Non-pigmented ciliary epithelial cell (primary cell): ENCODE data around the gene EEF2.

Experiments
- DNase-seq: peaks from one replicate; pipeline ENCODE4 v3.0.0-alpha.2; 2010; ENCODE audit warnings: low read depth

Gene EEF2

GRCh38 chr19:3984584-3984907, 717 bp downstream of the EEF2 start:
- no peak for DNase-seq

DNA sequence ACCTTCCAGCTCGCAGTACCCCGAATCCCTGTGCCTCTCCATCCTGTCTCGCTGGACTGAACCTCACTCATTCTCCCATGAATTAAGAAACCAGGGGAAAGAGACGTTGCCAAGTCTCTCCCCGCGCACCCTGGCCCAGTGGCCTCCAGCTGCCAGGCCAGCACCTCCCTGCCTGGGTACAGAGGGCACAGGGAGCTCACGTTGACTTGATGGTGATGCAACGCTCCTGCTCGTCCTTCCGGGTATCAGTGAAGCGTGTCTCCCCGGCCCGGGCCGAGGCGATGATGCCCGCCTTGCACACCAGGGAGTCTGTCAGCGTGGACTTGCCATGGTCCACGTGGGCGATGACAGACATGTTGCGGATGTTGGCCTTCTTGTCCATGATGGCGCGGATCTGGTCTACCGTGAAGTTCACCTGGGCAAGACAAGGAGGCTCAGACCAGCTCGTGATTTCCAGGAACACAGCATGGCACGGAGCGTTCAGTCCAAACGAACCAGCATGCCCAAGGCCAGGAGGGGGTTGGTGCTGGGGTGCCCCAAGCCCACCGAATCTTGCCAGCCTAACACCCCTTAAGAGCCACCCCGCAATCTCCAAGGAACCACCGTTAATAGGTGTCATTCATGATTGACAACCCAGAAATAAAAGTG, 1.2 kb downstream of the EEF2 start:
- no peak for DNase-seq

DNA sequence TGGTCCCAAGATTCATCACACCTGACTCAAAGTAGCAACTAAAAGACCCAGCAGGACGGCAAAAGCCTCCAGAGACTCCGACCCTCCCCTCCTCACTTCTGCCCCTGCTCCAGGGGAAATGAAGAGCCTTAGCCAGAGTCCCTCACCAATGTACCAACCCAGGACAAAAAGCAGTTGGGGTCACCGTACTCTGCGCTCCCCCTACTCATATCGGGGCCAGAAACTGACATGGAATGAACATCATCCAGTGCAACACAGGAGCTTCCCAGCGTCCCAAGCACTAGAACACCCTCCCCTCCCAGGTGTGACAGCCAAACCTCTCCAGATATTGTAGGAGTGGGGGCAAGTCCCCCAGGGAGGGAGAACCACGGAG, 1.7 kb downstream of the EEF2 start:
- DNase-seq = no peak

GRCh38 chr19:3982701-3983541, 2.3 kb downstream of the EEF2 start:
- no peak for DNase-seq

- no peak for DNase-seq
Observed at GRCh38 chr19:3981736-3982681, 3.3 kb downstream of the EEF2 start.

DNA sequence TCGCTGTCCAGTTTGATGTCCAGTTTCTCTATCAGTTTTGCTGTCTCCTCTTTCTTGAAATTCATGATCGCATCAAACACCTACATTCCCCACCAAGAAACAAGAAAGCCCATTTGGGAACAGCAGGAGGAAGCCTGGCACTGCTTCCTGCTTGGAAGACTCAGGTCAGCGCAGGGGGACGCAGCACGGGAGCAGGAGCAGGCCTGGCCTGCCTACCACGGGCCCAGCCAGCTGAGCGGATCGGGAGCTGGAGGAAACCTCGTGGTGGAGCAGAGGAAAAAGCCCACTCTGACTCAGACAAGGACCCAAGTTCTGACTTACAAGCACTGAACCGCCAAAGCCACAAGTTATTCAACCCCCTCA, 3.9 kb downstream of the EEF2 start:
- no peak for DNase-seq

DNA sequence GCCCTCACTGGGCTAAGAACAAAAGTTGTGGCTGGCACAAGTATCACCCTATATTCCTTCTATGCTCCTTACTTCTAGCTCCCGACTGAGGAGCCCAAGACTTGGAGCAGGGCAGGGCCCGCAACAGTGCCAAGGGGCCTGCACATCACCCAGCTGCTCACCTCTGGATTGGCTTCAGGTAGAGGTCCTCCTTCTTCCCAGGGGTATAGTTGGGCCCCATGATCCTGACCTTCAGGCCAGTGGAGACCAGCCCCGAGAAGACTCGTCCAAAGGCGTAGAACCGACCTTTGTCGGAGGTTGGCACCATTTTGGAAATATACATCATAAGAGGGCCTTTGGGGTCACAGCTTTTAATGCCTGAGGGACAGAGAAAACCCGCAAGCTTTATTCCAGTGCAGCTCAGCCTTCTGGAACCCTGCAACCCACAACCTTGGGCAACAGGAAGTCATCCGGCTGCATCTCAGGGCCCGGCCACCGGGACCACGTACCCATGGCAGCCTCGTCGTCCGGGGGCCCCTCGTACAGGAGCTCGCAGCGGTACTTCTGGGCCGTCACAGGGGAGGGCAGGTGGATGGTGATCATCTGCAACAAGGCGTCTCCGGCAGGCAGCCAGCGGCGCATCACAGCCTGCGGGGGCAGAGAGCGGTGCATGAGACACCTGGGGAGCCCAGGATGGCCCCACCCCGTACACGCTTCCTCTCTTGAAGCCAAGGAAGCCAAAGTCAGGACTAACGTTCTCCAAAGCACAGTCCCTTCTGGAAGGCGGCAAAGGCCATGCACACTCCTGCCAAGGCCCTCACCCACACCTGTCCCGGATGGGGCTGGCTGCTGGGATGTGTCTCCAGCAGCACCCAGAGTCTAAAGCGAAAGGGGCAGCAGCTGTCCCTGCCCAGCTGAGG, 4.7 kb downstream of the EEF2 start:
- no peak for DNase-seq

GRCh38 chr19:3979674-3980352, 5.5 kb downstream of the EEF2 start:
- no peak for DNase-seq

GRCh38 chr19:3979289-3979673, 6.0 kb downstream of the EEF2 start:
- no peak for DNase-seq

DNA sequence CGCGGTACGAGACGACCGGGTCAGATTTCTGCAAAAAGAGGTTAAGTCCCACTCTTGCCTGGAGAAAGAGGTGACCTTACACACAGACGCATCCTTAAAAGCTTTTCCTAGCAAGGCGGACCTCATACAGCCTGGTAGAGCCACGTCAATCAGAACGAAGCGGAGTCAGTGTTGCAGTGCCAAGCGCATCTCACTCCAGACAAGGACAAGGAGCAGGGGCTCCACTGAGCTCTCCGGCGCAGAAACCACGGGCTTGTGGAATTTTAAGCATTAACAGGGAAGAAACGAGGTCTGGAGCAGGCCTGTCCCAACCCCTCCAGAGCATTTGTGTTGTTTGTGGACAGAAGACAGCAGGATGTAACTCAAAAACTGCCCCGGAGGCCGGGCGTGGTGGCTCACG, 7.1 kb downstream of the EEF2 start:
- no peak for DNase-seq

DNA sequence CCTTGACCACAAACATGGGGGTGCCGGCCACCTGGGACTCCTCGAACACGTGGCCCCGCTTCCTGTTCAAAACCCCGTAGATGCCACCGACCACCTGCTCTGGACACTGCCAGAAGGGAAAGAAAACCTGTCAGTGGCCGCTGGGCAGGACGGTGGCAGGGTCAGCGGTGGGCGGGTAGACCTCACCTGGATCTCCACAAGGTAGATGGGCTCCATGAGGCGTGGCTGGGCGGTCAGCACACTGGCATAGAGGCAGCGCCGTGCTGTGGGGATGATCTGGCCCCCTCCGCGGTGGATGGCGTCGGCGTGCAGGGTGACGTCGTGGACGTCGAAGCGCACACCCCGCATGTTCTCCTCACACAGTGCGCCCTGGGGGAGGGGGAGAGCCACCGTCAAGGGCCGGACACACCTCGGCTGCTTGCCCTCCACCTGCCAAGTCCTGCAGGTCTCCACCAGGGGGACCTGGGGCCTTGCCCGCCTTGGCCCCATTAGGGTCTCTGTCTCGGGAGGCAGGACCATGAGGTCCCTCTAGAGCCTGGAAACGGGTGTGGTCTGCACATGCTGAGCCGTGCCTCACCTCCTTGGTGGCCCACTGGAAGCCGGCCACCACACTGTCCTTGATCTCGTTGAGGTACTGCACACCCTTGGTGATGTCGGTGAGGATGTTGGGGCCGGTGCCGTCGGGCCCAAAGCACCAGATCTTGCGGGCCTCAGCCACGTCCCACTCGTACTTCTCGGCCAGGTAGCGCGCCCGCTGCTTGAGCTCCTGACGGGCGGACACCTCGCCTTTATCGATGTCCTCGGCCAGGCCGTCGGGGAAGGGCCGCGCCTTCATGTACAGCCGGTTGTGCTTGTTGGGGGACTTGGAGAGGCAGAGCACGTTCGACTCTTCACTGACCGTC, 7.8 kb downstream of the EEF2 start:
- no peak for DNase-seq

DNA sequence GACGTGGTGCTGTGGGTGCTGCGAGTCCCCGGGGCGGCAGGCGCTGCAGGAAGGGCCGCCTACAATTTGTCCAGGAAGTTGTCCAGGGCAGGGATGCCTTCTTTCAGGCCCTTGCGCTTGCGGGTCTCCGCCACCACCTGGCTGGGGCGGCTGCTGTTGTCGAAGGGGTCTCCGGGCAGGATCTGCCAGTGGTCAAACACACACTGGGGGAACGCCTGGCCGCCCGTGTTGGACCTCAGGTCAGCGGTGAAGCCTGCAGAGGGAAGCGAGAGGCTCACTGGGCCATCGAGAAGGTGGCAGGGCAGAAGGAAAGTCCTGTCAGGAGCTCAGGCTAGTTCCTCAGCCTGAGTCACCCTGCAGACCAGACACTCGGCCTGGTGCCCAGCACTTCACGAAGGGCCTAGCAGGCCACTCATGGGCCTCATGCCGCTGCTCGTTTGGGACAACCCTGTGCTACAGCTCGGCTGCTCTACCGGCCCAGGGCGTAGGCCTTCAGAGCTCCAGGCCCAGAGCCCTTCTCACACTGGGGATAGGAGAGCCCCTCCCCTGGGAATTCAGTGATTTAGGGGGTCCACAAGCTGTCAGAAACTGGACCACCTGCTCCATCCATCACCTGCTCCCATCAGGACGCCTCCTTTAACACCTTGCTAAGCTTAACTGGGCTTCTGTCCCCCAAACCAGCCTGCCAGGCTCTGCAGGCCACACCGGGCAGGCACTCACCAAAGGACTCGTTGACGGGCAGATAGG, 8.6 kb downstream of the EEF2 start:
- no peak for DNase-seq

DNA sequence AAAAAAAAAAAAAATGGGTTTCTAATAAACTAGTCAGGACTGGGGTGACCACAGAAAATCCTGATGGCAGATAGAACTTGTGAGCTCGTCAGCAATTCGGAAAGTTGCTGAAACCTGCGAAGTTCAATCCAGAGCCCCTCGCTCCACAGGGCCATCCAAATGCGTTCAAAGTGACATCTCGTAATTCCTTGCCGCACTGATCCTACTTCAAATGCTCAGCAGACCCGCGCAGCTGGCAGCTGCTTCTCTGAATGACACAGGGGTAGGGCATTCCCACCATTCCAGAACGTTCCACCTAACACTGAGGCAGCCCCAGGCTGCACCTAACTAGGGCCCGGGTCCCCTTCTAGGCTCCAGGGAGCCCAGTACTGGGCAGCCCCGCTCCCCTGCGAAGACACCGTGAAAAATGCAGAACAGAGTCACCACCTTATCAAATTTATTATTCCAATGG, 9.6 kb downstream of the EEF2 start:
- no peak for DNase-seq

- no peak for DNase-seq
Observed at GRCh38 chr19:3975144-3975543, 10.1 kb downstream of the EEF2 start.

- DNase-seq = peak; percentile 90
Observed at GRCh38 chr19:3970808-3971598, 14.3 kb downstream of the EEF2 start, which contains the start of gene DAPK3. Gene DAPK3, minus strand, starts transcription at chr19:3971099. Its CDS starts 1,364 bp downstream, at chr19:3969735.

- DNase-seq = no peak
Observed at GRCh38 chr19:3970313-3970807, 14.9 kb downstream of the EEF2 start.

DNA sequence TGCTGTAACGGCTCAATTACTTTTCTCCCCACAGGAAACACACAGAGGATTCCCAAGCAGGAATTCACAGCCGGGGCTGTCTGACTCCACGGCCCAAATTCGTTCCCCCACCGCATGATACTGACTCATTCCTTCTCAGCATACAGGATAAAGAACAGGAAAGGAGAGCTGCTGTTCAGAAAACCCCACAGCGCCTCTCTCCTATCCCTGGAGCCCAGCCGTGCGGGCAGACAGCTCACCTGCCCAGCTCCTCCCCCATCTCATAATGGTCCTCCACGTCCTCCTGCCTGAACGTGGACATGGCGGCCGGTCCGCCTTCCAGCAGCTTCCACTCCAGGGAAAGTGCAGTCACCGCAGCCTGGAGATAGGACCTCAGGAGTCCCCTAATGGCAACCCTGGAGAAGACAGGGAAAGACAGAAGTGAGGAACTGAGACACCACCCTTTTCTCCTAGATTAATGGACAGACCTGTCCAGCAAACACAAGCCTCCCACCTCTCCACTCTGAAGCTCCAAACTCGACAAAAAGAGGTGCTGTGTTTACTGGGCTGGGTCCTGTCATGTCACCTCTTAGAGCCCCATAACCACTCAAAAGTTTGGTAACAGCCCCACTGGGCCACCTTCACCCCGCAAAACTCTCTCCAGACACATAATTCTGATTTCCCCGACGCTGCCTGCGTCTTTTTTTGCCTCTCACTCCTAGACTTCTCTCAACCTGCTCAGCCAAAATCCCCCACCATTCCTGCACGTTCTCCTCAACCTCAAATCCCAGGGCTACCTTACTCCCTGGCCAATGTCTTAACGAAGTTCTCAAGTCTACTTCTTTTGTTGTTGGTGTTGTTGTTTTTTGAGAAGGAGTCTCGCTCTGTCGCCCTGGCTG, 15.6 kb downstream of the EEF2 start:
- DNase-seq = no peak
